ENCODE measurements around the gene GRAMD4.

GRCh38 chr22:46674906-46675305 lies 54.7 kb downstream of the GRAMD4 start:
- TF ChIP-seq GATA2 (IDR thresholded peaks at IDR 0.05; ENCODE audit: low read depth, low read length) (no peak), GATA3 (IDR thresholded peaks at IDR 0.05; ENCODE audit: low read depth, low read length) (no peak)

All from SH-SY5Y (cell line).